HG03521 (cell line): ENCODE results near the gene GID8.
"Not testable (repeated sequence)": the region's sequence is repeated elsewhere in the genome, so short reads cannot be mapped to it uniquely, and the experiment has no call there.

ENCODE experiments used
- ATAC-seq: cut with Tn5 transposase; IDR thresholded peaks from one replicate; pipeline ENCODE4 v1.9.1; 2021; ENCODE audit warnings: mild to moderate bottlenecking, moderate library complexity; ENCODE audit not compliant: unreplicated experiment

Gene GID8

GRCh38 chr20:62956387-62957135 is 18.6 kb downstream of the GID8 start:
- no peak for ATAC-seq

- no peak for ATAC-seq
These were observed 19.5 kb downstream of the GID8 start for GRCh38 chr20:62957136-62958117.

GRCh38 chr20:62958388-62959100 is 20.6 kb downstream of the GID8 start:
- no peak for ATAC-seq

- ATAC-seq, result no peak
These were observed 21.4 kb downstream of the GID8 start for GRCh38 chr20:62959101-62959971.

GRCh38 chr20:62959998-62960436 is 22.1 kb downstream of the GID8 start:
- ATAC-seq, result no peak

- not testable (repeated sequence) for ATAC-seq
These were observed 22.7 kb downstream of the GID8 start for GRCh38 chr20:62960446-62961309.

- no peak for ATAC-seq
These were observed 23.4 kb downstream of the GID8 start for GRCh38 chr20:62961310-62961783.

GRCh38 chr20:62961799-62962198 is 23.9 kb downstream of the GID8 start:
- ATAC-seq, result no peak

- no peak for ATAC-seq
These were observed 24.4 kb downstream of the GID8 start for GRCh38 chr20:62962221-62962879.

- no peak for ATAC-seq
These were observed 25.1 kb downstream of the GID8 start for GRCh38 chr20:62962891-62963613.

GRCh38 chr20:62963614-62964397 is 25.9 kb downstream of the GID8 start:
- no peak for ATAC-seq

GRCh38 chr20:62964700-62965099 is 26.8 kb downstream of the GID8 start:
- no peak for ATAC-seq

- ATAC-seq, result no peak
These were observed 27.4 kb downstream of the GID8 start for GRCh38 chr20:62965363-62965771.

- no peak for ATAC-seq
These were observed 28.5 kb downstream of the GID8 start for GRCh38 chr20:62966212-62967148.

GRCh38 chr20:62967149-62967501 is 29.2 kb downstream of the GID8 start:
- no peak for ATAC-seq
